ENCODE data around the gene METTL6.

METTL6 gene

DNA sequence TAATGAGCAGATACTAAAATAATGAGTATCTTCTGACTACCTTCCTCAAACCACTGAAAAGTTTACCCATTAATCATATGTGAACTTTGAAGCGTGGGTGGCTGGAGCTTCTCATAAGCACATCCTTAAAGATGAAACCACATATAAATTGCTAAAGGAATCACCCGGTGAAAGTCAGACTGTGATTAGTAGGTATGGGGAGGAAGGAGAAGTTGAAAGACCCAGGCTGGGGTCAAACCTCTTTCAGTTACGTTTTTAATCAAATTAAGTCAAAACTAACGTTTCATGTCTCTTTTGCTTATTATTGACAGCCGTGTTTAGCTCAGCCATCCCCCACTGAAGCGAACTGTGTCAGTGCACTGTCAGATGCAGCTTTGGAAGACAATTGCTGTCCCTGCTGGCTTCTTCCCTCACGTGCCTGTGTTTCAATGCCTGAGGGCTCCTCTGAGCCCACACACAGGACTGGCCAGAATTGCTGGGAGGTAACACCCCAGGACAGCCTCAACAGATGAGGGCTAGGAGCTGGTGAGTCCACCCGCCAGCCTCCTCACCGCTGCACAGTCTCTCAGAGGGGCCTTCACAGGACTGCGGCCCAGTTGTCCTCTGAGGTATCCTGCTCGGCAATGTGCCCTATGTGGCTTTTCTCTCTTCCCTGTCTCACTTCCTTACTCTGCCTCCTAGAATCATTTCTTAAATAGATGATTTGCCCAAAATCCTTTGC lies 65.7 kb downstream of the METTL6 start:
- peak; percentile 85 to 86 for ATAC-seq

DNA sequence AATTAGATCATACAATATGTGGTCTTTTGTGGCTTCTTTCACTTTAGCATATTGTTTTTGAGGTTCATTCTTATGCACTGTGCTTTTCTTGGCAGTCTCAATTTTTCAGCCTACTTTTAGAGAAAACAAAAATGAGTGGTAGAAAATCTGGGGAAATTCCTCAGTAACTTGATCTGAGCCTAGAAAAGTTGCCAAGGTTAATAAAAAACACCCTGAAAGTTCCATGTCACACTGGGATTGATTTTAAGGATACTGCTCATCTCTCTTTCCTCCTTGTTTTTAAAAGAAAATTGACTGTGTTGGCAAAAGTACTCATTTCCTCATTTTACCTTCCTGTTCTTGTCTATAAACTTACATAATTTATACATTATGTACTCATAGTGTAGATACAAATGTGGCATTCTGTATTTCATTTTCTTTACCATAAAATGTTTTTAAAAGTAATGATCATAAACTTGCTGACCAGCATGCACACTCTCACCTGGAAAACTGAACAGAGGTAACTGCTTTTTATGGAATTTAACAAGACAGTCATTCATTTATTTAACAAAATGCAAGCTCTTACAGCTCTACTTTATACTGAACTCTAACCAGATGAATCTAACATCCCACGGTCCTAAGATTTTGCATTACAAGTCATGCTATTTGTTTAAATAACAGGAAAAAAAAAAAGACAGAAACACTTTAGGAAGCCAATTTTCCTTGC lies 66.4 kb downstream of the METTL6 start:
- ATAC-seq, result peak in 1 of 2 donors; percentile 2
